Esophagus squamous epithelium (tissue), 5 donors: Measurements from ENCODE around the gene ADIRF. TPM values are rescaled to one million over a fixed set of nuclear protein-coding genes. Genes with fewer than 3 reads are reported as not detected.
"Not testable (repeated sequence)": the region's sequence is repeated elsewhere in the genome, so short reads cannot be mapped to it uniquely, and the experiment has no call there.

ENCODE experiments used
- DNase-seq: peaks from one replicate; lab custom pipeline; 2025; lab: John Stamatoyannopoulos, UW
- H3K27ac ChIP-seq, 4 donors: fragments of 200-600 bp; sonication (generic); one replicate each; pipeline ENCODE4 v1.5.1; 2016 to 2019; ENCODE audit warnings: mild to moderate bottlenecking in 1 of 4
- H3K27me3 ChIP-seq, 4 donors: fragments of 200-600 bp; sonication (generic); 1 replicate in 3 of 4; 2 replicates in 1 of 4; pipeline versions ENCODE4 v1.5.1 to v1.6.0; 2017 to 2021; ENCODE audit warnings: antibody characterized with exemption in 1 of 4
- H3K36me3 ChIP-seq, 3 donors: fragments of 200-600 bp; sonication (generic); one replicate each; pipeline ENCODE4 v1.5.1; 2016 to 2019
- H3K4me1 ChIP-seq, 3 donors: fragments of 200-600 bp; sonication (generic); one replicate each; pipeline ENCODE4 v1.5.1; 2017 to 2019
- H3K4me3 ChIP-seq, 4 donors: fragments of 200-600 bp; sonication (generic); 1 replicate in 3 of 4; 2 replicates in 1 of 4; pipeline ENCODE4 v1.5.1; 2016 to 2019; ENCODE audit warnings: mild to moderate bottlenecking in 2 of 4, moderate library complexity in 1 of 4
- H3K9me3 ChIP-seq, 3 donors: fragments of 200-600 bp; sonication (generic); one replicate each; pipeline ENCODE4 v1.5.1; 2016 to 2019
- CTCF ChIP-seq, 6 experiments: fragments of 450-650 bp in 4 of 6; fragments of 200-600 bp in 2 of 6; sonication (generic) in 2 of 6; IDR thresholded peaks; one replicate each; pipeline ENCODE4 v1.5.1; 2016 to 2019; ENCODE audit warnings: antibody characterized with exemption in 6 of 6, mild to moderate bottlenecking in 4 of 6, moderate library complexity in 4 of 6
- POLR2A ChIP-seq, 4 donors: fragments of 450-650 bp; IDR thresholded peaks; one replicate each; pipeline ENCODE4 v1.6.1; 2017; ENCODE audit warnings: antibody characterized with exemption in 4 of 4, mild to moderate bottlenecking in 4 of 4, moderate library complexity in 3 of 4
- WGBS, 2 donors: methylation state at CpG; one replicate each; pipeline ENCODE4 v1.1.5; 2018; 5-methylcytosine and 5-hydroxymethylcytosine counted together
- intact Hi-C: fragments of 100-400 bp; cut with DNase I; formaldehyde crosslinking; loops from one replicate; pipeline ENCODE4 v1.15.0; 2022
- total RNA-seq, 4 donors: library from RNA; depleted of rRNA; stranded (reverse); fragments of >200 nt; gene quantifications; one replicate each; pipeline ENCODE4 v1.1.0, GENCODE V29; 2016
- donor health status: DM: yes; HTN: yes; CAD: no.

ADIRF gene
- total RNA-seq, 4 donors from 2014 or later: 23.8 to 74.4 (median 47.4) TPM

GRCh38 chr10:86981716-86982115 is 13.4 kb downstream of the ADIRF start:
- no peak for TF ChIP-seq CTCF (IDR thresholded peaks at IDR 0.05)
- peaks cover 0 to 39% (median 23%) of the 10 kb centered on the region in 3 donors for H3K4me1 ChIP-seq
- H3K9me3 ChIP-seq: no peaks in the 10 kb centered on the region
- H3K4me3 ChIP-seq: no peak overlapping the region
- DNase-seq: no peak
- WGBS, 2 donors: 82 to 85% methylated on average over 5 of the region's 5 CpGs
- no peaks in the 10 kb centered on the region for H3K36me3 ChIP-seq
- intact Hi-C loops: no loop called here
- H3K27ac ChIP-seq: no peak overlapping the region
- no peaks in the 10 kb centered on the region for H3K27me3 ChIP-seq

- H3K36me3 ChIP-seq, H3K27me3 ChIP-seq, H3K9me3 ChIP-seq, DNase-seq, intact Hi-C loops, H3K4me3 ChIP-seq, H3K27ac ChIP-seq: not testable (repeated sequence)
- 82 to 96% methylated on average over 4 of the region's 4 CpGs for WGBS, 2 donors
- H3K4me1 ChIP-seq: peaks cover 0 to 25% (median 14%) of the 10 kb centered on the region in 3 donors
These were observed 16.2 kb downstream of the ADIRF start for GRCh38 chr10:86984498-86984897.

GRCh38 chr10:86988520-86988919 is 20.2 kb downstream of the ADIRF start:
- H3K27ac ChIP-seq: no peak overlapping the region
- intact Hi-C loops: no loop called here
- H3K36me3 ChIP-seq: peaks cover 0 to 11% (median 0%) of the 10 kb centered on the region in 3 donors
- WGBS, 2 donors: 25 to 35% methylated on average over 1 of the region's 1 CpG
- TF ChIP-seq POLR2A (IDR thresholded peaks at IDR 0.05) (no peak), CTCF (IDR thresholded peaks at IDR 0.05) (no peak)
- peaks cover 0 to 8% (median 0%) of the 10 kb centered on the region in 3 donors for H3K4me1 ChIP-seq
- H3K27me3 ChIP-seq: no peaks in the 10 kb centered on the region
- H3K9me3 ChIP-seq: no peaks in the 10 kb centered on the region
- no peak overlapping the region for H3K4me3 ChIP-seq
- DNase-seq: no peak

GRCh38 chr10:86991362-86991761 is 23.1 kb downstream of the ADIRF start:
- peaks cover 0 to 18% (median 0%) of the 10 kb centered on the region in 3 donors for H3K36me3 ChIP-seq
- H3K4me3 ChIP-seq, H3K9me3 ChIP-seq, intact Hi-C loops, H3K27me3 ChIP-seq, H3K27ac ChIP-seq, DNase-seq, H3K4me1 ChIP-seq: not testable (repeated sequence)
- 85 to 87% methylated on average over 12 of the region's 12 CpGs for WGBS, 2 donors

- H3K4me3 ChIP-seq: no peak overlapping the region
- no peaks in the 10 kb centered on the region for H3K9me3 ChIP-seq
- no peak for DNase-seq
- H3K4me1 ChIP-seq: peaks cover 0 to 8% (median 0%) of the 10 kb centered on the region in 3 donors
- H3K27ac ChIP-seq: no peak overlapping the region
- peaks cover 0 to 18% (median 0%) of the 10 kb centered on the region in 3 donors for H3K36me3 ChIP-seq
- H3K27me3 ChIP-seq: no peaks in the 10 kb centered on the region
- intact Hi-C loops: no loop called here
- TF ChIP-seq POLR2A (IDR thresholded peaks at IDR 0.05) (no peak), CTCF (IDR thresholded peaks at IDR 0.05) (no peak)
These were observed 24.2 kb downstream of the ADIRF start for GRCh38 chr10:86992456-86992855.

GRCh38 chr10:86992929-86993328 is 24.6 kb downstream of the ADIRF start:
- DNase-seq: no peak
- Histone ChIP-seq H3K4me3 (no peak overlapping the region), H3K27ac (no peak overlapping the region), H3K36me3 (peaks cover 0 to 18% (median 0%) of the 10 kb centered on the region in 3 donors), H3K4me1 (peaks cover 0 to 8% (median 0%) of the 10 kb centered on the region in 3 donors), H3K27me3 (no peaks in the 10 kb centered on the region), H3K9me3 (no peaks in the 10 kb centered on the region)
- intact Hi-C loops: no loop called here
- TF ChIP-seq CTCF (IDR thresholded peaks at IDR 0.05) (no peak), POLR2A (IDR thresholded peaks at IDR 0.05) (no peak)
- WGBS, 2 donors: 93 to 96% methylated on average over 2 of the region's 2 CpGs

- intact Hi-C loops, H3K4me3 ChIP-seq, H3K27me3 ChIP-seq, H3K36me3 ChIP-seq, DNase-seq, H3K27ac ChIP-seq, H3K9me3 ChIP-seq, H3K4me1 ChIP-seq: not testable (repeated sequence)
- 56 to 59% methylated on average over 6 of the region's 6 CpGs for WGBS, 2 donors
These were observed 31.6 kb downstream of the ADIRF start for GRCh38 chr10:86999802-87000403.
